Retinal pigment epithelial cell (primary cell): ENCODE data around the gene NUP98.
"Not testable (repeated sequence)": the region's sequence is repeated elsewhere in the genome, so short reads cannot be mapped to it uniquely, and the experiment has no call there.

Experiments
- DNase-seq: peaks from one replicate; pipeline ENCODE4 v3.0.0-alpha.2; 2010; ENCODE audit warnings: low read depth
- H3K4me3 ChIP-seq: 2 replicates; pipeline ENCODE4 v1.5.1; 2011; ENCODE audit warnings: mild to moderate bottlenecking, low read length, control low read depth, moderate library complexity
- TF ChIP-seq, protein P1 (sequence below): conservative IDR thresholded peaks from 2 replicates; pipeline ENCODE4 v1.5.1; 2011; ENCODE audit warnings: low read depth, low read length, control low read depth, inconsistent platforms

Gene NUP98

DNA sequence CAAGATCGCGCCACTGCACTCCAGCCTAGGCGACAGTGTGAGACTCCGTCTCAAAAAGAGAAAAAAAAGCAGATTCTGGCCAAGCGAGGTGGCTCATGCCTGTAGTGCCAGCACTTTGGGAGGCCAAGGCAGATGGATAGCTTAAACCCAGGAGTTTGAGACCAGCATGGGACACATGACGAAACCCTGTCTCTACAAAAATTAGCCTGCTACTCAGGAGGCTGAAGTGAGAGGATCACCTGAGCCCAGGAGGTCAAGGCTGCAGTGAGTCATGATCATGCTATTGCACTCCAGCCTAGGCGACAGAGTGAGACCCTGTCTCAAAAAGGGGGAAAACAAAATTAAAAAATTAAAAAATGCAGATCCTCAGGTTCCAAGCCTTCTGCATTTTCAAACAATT lies 25.0 kb upstream of the NUP98 start:
- H3K4me3 ChIP-seq, result no peak overlapping the region
- no peak for DNase-seq
- TF ChIP-seq, protein P1, sequence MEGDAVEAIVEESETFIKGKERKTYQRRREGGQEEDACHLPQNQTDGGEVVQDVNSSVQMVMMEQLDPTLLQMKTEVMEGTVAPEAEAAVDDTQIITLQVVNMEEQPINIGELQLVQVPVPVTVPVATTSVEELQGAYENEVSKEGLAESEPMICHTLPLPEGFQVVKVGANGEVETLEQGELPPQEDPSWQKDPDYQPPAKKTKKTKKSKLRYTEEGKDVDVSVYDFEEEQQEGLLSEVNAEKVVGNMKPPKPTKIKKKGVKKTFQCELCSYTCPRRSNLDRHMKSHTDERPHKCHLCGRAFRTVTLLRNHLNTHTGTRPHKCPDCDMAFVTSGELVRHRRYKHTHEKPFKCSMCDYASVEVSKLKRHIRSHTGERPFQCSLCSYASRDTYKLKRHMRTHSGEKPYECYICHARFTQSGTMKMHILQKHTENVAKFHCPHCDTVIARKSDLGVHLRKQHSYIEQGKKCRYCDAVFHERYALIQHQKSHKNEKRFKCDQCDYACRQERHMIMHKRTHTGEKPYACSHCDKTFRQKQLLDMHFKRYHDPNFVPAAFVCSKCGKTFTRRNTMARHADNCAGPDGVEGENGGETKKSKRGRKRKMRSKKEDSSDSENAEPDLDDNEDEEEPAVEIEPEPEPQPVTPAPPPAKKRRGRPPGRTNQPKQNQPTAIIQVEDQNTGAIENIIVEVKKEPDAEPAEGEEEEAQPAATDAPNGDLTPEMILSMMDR, result no peak

GRCh38 chr11:3820971-3821370 lies 23.6 kb upstream of the NUP98 start:
- TF ChIP-seq, protein P1, result no peak
- no peak overlapping the region for H3K4me3 ChIP-seq
- no peak for DNase-seq

- TF ChIP-seq, protein P1, result no peak
- DNase-seq, result no peak
- H3K4me3 ChIP-seq, result no peak overlapping the region
Measured at GRCh38 chr11:3817181-3817800, 19.9 kb upstream of the NUP98 start.

DNA sequence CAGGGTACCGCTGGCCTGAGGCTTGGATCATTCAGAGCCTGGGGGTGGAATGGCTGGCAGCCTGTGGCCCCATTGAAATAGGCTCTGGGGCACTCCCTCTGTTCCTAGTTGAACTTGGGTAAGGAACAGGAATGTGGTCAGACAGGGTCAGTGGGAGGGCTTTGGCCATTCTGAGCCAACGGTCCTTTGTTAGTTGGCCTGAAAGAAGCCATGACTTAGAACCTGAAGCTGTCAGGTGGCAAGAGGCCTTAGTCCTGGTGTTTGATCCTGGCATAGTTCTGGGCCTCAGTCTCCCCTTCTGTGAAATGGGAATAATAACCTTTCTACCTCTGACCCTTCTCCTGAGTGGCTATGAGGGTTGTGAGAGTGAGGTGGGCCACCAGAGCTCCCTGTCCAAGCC lies 19.3 kb upstream of the NUP98 start:
- no peak for DNase-seq
- TF ChIP-seq, protein P1, result no peak
- H3K4me3 ChIP-seq, result no peak overlapping the region

GRCh38 chr11:3815845-3816244 lies 18.5 kb upstream of the NUP98 start:
- no peak overlapping the region for H3K4me3 ChIP-seq
- DNase-seq, result no peak
- TF ChIP-seq, protein P1, result no peak

- DNase-seq, H3K4me3 ChIP-seq: not testable (repeated sequence)
Measured at GRCh38 chr11:3814832-3815231, 17.5 kb upstream of the NUP98 start.

- TF ChIP-seq, protein P1, result no peak
- no peak overlapping the region for H3K4me3 ChIP-seq
- DNase-seq, result no peak
Measured at GRCh38 chr11:3810951-3811350, 13.6 kb upstream of the NUP98 start.
